IPS-15b (cell line): ENCODE data around the gene REEP1.
A peak's percentile ranks its signal among the peaks of the same experiment; 100 is the strongest.

Experiments used
- H3K27me3 ChIP-seq: one replicate; pipeline ENCODE4 v1.6.1; 2013; ENCODE audit warnings: low read length; ENCODE audit not compliant: control insufficient read depth, insufficient read depth
- H3K36me3 ChIP-seq: one replicate; pipeline ENCODE4 v1.6.1; 2013; ENCODE audit warnings: low read length; ENCODE audit not compliant: control insufficient read depth, insufficient read depth
- H3K4me1 ChIP-seq: one replicate; pipeline ENCODE4 v1.6.1; 2013; ENCODE audit warnings: mild to moderate bottlenecking, low read length; ENCODE audit not compliant: control insufficient read depth, insufficient read depth
- H3K4me3 ChIP-seq: one replicate; pipeline ENCODE4 v1.5.1; 2013; ENCODE audit warnings: low read depth, low read length
- H3K9ac ChIP-seq: one replicate; pipeline ENCODE4 v1.6.1; 2013; ENCODE audit warnings: low read depth, mild to moderate bottlenecking, low read length
- H3K9me3 ChIP-seq: one replicate; pipeline ENCODE4 v1.6.1; 2013; ENCODE audit warnings: mild to moderate bottlenecking, low read length; ENCODE audit not compliant: control insufficient read depth, insufficient read depth

Gene REEP1

GRCh38 chr2:86342488-86342887 lies 5.1 kb upstream of the REEP1 start:
- Histone ChIP-seq H3K9me3 (no peaks in the 10 kb centered on the region), H3K36me3 (no peaks in the 10 kb centered on the region), H3K9ac (no peak overlapping the region), H3K4me1 (no peaks in the 10 kb centered on the region), H3K4me3 (no peak overlapping the region), H3K27me3 (peaks cover 37% of the 10 kb centered on the region)

DNA sequence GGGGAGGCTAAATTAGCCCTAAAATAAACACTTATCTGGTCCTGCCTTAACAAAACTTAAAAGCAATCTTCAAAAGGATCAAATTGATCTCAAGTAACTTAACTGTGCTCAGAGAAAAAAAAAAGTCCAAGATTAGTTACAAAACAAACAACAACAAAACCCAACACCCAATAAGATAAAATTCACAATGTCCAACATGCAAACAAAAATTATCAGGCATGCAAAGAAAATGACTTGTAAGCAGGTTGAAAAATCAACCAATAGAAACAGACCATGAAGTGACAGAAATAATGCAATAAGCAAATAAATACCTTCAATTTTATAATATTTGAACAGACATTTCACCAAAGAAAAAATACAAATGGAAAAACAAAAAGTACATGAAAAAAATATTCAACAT lies 4.0 kb upstream of the REEP1 start:
- Histone ChIP-seq H3K4me3 (no peak overlapping the region), H3K4me1 (no peaks in the 10 kb centered on the region), H3K36me3 (no peaks in the 10 kb centered on the region), H3K27me3 (peaks cover 42% of the 10 kb centered on the region), H3K9ac (no peak overlapping the region), H3K9me3 (no peaks in the 10 kb centered on the region)

GRCh38 chr2:86338778-86339295 lies 1.4 kb upstream of the REEP1 start:
- Histone ChIP-seq H3K9ac (no peak overlapping the region), H3K27me3 (peaks cover 66% of the 10 kb centered on the region), H3K4me3 (no peak overlapping the region), H3K36me3 (no peaks in the 10 kb centered on the region), H3K4me1 (no peaks in the 10 kb centered on the region), H3K9me3 (no peaks in the 10 kb centered on the region)

GRCh38 chr2:86336675-86337243 lies 667 bp downstream of the REEP1 start:
- H3K9me3 ChIP-seq: no peaks in the 10 kb centered on the region
- H3K4me3 ChIP-seq: peak overlapping the region; percentile 57
- H3K36me3 ChIP-seq: no peaks in the 10 kb centered on the region
- no peaks in the 10 kb centered on the region for H3K4me1 ChIP-seq
- H3K27me3 ChIP-seq: peaks cover 67% of the 10 kb centered on the region
- no peak overlapping the region for H3K9ac ChIP-seq

GRCh38 chr2:86335865-86336674 lies 1.4 kb downstream of the REEP1 start:
- Histone ChIP-seq H3K4me1 (no peaks in the 10 kb centered on the region), H3K27me3 (peaks cover 62% of the 10 kb centered on the region), H3K9me3 (no peaks in the 10 kb centered on the region), H3K4me3 (peak overlapping the region; percentile 57), H3K9ac (no peak overlapping the region), H3K36me3 (no peaks in the 10 kb centered on the region)

DNA sequence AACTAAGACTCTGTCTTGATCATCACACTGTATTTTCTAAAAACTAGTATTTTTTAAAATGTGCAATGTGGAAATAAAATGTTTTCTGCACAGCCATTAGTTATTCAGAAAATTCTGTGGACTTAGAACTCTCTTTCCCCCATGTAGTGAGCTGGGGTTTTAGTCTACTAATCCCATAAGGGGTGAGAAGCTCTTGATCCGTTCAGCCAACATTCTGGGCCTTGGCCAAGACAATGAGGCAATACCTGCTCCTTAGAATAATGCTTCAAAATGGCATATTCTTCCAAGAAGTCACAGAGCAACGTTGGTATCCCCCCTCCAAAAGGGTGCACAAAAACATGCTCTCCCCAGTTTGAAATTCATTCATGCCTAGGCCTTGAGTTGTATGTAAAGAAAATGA lies 4.0 kb downstream of the REEP1 start:
- Histone ChIP-seq H3K36me3 (no peaks in the 10 kb centered on the region), H3K9me3 (no peaks in the 10 kb centered on the region), H3K9ac (no peak overlapping the region), H3K4me3 (no peak overlapping the region), H3K27me3 (peaks cover 37% of the 10 kb centered on the region), H3K4me1 (no peaks in the 10 kb centered on the region)

GRCh38 chr2:86332654-86333053 lies 4.8 kb downstream of the REEP1 start:
- no peaks in the 10 kb centered on the region for H3K4me1 ChIP-seq
- H3K9me3 ChIP-seq: no peaks in the 10 kb centered on the region
- H3K36me3 ChIP-seq: no peaks in the 10 kb centered on the region
- H3K27me3 ChIP-seq: peaks cover 30% of the 10 kb centered on the region
- H3K4me3 ChIP-seq: no peak overlapping the region
- no peak overlapping the region for H3K9ac ChIP-seq

DNA sequence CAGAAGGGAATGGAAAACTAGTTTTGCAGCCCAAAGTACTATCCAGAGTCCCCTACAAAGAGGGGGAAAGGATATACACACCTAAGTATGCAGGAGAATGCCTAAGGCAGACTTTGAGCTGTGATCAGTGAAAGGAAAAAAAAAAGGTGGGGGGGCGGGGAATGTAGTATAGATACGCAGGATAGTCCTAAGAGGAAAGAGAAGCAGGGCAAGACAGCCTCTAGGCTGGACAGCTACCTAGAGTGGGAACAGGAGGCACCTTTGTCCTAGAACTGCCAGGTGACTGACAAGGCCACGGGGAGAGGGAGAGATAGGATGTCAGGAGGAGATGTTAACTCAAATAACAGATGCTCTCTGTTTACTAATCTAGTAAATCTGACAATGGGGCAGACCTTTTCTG lies 6.0 kb downstream of the REEP1 start:
- Histone ChIP-seq H3K9ac (no peak overlapping the region), H3K9me3 (no peaks in the 10 kb centered on the region), H3K27me3 (peaks cover 23% of the 10 kb centered on the region), H3K4me3 (no peak overlapping the region), H3K4me1 (no peaks in the 10 kb centered on the region), H3K36me3 (no peaks in the 10 kb centered on the region)

DNA sequence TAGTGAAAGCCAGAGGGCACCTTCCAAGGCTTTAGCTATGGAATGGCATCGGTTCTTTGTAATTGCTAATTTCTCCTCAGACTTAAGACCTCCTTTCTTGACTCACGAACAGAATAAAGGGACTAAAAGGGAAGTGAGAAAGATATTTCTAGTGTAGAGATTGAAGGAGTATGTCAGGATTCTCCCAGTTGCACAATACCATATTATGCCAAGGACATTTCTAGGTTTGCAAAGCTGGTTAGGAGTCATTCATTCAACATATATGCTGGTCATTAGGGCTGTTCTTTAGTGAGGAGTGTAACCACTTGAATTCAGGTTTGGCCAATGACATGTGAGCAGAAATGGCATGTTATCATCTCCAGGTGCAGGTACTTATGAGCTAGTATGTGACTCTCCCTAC lies 7.4 kb downstream of the REEP1 start:
- no peaks in the 10 kb centered on the region for H3K9me3 ChIP-seq
- no peak overlapping the region for H3K9ac ChIP-seq
- no peak overlapping the region for H3K4me3 ChIP-seq
- no peaks in the 10 kb centered on the region for H3K4me1 ChIP-seq
- peaks cover 15% of the 10 kb centered on the region for H3K27me3 ChIP-seq
- no peaks in the 10 kb centered on the region for H3K36me3 ChIP-seq

DNA sequence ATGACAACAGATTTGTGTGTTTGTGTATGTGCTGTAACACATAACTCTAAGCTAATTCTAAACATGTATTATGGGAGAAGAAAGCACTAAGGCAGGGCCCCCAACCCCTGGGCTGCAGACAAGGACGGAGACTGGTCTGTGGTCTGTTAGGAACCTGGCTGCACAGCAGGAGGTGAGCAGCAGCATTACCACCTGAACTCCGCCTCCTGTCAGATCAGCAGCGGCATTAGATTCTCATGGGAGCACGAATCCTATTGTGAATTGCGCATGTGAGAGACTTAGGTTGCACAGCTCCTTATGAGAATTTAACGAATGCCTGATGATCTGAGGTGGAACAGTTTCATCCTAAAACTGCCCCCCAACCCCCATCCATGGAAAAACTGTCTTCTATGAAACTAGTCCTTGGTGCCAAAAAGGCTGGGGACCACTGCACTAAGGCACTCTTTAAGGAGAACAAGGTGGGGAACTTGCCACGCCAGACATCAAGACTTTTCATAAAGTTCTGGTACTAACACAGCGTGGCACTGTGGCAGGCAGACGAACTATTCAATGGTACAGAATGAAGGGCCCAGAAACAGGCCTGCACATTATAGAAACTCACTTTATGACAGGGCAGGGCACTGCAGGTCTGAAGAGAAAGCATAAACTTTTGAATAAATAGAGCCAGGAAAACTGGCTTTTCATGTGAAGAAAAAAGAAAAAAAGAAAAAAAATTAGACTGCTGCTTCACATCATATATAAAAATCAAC lies 14.0 kb downstream of the REEP1 start:
- Histone ChIP-seq H3K4me1 (peaks cover 3% of the 10 kb centered on the region), H3K9me3 (no peaks in the 10 kb centered on the region), H3K36me3 (no peaks in the 10 kb centered on the region), H3K27me3 (peaks cover 26% of the 10 kb centered on the region), H3K9ac (no peak overlapping the region), H3K4me3 (no peak overlapping the region)

DNA sequence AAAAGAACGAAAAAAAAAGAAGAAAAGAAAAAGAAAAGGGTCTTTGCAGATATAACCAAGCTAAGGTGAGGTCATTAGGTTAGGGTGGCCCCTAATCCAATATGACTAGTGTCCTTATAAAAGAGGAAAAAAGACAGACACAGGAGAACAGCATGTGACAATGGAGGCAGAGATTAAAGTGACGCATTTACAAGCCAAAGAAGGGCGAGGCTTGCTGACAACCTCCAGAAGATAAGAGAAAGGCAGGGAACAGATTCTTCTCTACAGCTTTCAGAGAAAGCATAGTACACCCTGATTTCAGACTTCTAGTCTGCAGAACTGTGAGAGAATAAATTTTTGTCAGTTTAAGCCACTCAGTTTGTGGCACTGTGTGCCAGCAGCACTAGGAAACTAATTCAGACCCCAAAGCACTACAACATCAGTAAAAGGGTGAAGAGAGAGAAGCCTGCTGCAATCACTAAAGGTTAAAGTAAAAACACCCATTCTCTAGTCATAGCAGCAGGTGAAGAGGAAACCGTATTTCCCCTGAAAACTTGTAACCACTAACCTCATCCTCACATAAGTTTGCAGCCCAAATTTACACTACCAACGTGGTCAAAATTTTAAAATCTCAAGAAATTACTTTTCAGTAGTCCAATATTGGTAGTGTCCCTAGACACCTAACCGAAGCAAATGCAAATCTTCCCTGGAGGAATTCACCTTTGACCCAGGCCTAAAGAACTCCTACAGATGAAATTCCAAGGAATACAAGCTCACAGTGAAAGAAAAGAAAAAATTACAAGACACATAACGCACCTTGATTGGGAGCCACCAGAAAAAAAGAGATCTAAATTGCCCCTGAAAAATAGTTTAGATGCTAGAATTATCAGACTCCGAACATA lies 17.5 kb downstream of the REEP1 start:
- no peak overlapping the region for H3K9ac ChIP-seq
- H3K4me1 ChIP-seq: peaks cover 3% of the 10 kb centered on the region
- H3K36me3 ChIP-seq: no peaks in the 10 kb centered on the region
- no peaks in the 10 kb centered on the region for H3K9me3 ChIP-seq
- peaks cover 23% of the 10 kb centered on the region for H3K27me3 ChIP-seq
- no peak overlapping the region for H3K4me3 ChIP-seq
